ENCODE data around the gene CFHR3.
"Not testable (repeated sequence)": the region's sequence is repeated elsewhere in the genome, so short reads cannot be mapped to it uniquely, and the experiment has no call there.

GRCh38 chr1:196794103-196794502 is 19.5 kb downstream of the CFHR3 start:
- TF ChIP-seq CTCF (conservative IDR thresholded peaks at IDR 0.05); EZH2 (IDR thresholded peaks at IDR 0.05; ENCODE audit: low read depth): not testable (repeated sequence)
